A549 (cell line): Measurements from ENCODE around the gene SLC16A3. TPM values are rescaled to one million over a fixed set of nuclear protein-coding genes. Genes with fewer than 3 reads are reported as not detected.
A peak's percentile ranks its signal among the peaks of the same experiment; 100 is the strongest.
"Not testable (repeated sequence)": the region's sequence is repeated elsewhere in the genome, so short reads cannot be mapped to it uniquely, and the experiment has no call there.

Source experiments
- ATAC-seq, 2 experiments: fragments of 200-7000 bp in 1 of 2; fragments of >200 bp in 1 of 2; cut with Nextera tagmentation in 1 of 2; cut with Tn5 transposase in 1 of 2; 3 replicates each; pipeline versions ENCODE4 v1.8.0 to v1.9.1; 2018 to 2020; ENCODE audit warnings: mild to moderate bottlenecking in 1 of 2, moderate library complexity in 1 of 2
- CTCF ChIA-PET: fragments of 300-600 bp; sonication (Branson Sonifier 250); formaldehyde crosslinking; extraction: SDS; loops from one replicate; lab custom pipeline; 2021; ENCODE audit warnings: antibody characterized with exemption, inconsistent platforms; lab: Yijun Ruan, JAX
- POLR2A ChIA-PET: fragments of 350-600 bp; formaldehyde crosslinking; extraction: SDS; loops from one replicate; lab custom pipeline; 2021; ENCODE audit warnings: antibody characterized with exemption, inconsistent platforms; lab: Yijun Ruan, JAX
- DNase-seq, 2 experiments: peaks; one replicate each; pipeline versions ENCODE4 v3.0.0 to v3.0.0-alpha.2; 2011 to 2016; ENCODE audit warnings: low read depth in 1 of 2, low spot score in 1 of 2
- FAIRE-seq: peaks from 2 replicates; lab custom pipeline; 2011; peaks lifted over from hg19 to GRCh38; lab: Jason Lieb, UNC
- H3K27ac ChIP-seq, 2 experiments: fragments of >200 bp; sonication (Bioruptor Twin); formaldehyde crosslinking; 3 replicates each; pipeline ENCODE4 v1.5.1; 2016 to 2017
- H3K4me1 ChIP-seq: fragments of >200 bp; sonication (Bioruptor Twin); formaldehyde crosslinking; 3 replicates; pipeline ENCODE4 v1.6.1; 2016
- H3K4me2 ChIP-seq: fragments of >200 bp; sonication (Bioruptor Twin); formaldehyde crosslinking; 3 replicates; pipeline ENCODE4 v1.6.1; 2016
- H3K4me3 ChIP-seq: fragments of >200 bp; sonication (Bioruptor Twin); formaldehyde crosslinking; 3 replicates; pipeline ENCODE4 v1.5.1; 2016
- H3K9me3 ChIP-seq: fragments of >200 bp; sonication (Bioruptor Twin); formaldehyde crosslinking; 3 replicates; pipeline ENCODE4 v1.6.1; 2016
- BHLHE40 ChIP-seq: IDR thresholded peaks from 2 replicates; pipeline ENCODE4 v1.6.1; 2012; ENCODE audit warnings: low read depth, low read length, inconsistent platforms
- CEBPB ChIP-seq, 2 experiments: fragments of >200 bp in 1 of 2; sonication (Bioruptor Twin) in 1 of 2; formaldehyde crosslinking in 1 of 2; IDR thresholded peaks; 2 replicates each; pipeline ENCODE4 v1.6.1; 2012 to 2016
- E2F6 ChIP-seq: IDR thresholded peaks from 2 replicates; pipeline ENCODE4 v1.6.1; 2012; ENCODE audit warnings: low read depth, borderline replicate concordance
- EHMT2 ChIP-seq: fragments of 200-600 bp; sonication (generic); IDR thresholded peaks from 2 replicates; pipeline ENCODE4 v1.6.1; 2016; ENCODE audit warnings: antibody characterized with exemption, low read depth, mild to moderate bottlenecking, moderate library complexity
- FOSL2 ChIP-seq, 2 experiments: fragments of 450-650 bp in 1 of 2; fragments of >200 bp in 1 of 2; sonication (Bioruptor Twin) in 1 of 2; formaldehyde crosslinking; IDR thresholded peaks; 2 replicates each; pipeline versions ENCODE4 v1.5.0 to v1.6.1; 2016 to 2020; ENCODE audit warnings: mild to moderate bottlenecking in 1 of 2, moderate library complexity in 1 of 2
- HEYL ChIP-seq: fragments of 250-450 bp; sonication (Bioruptor Pico); IDR thresholded peaks from 2 replicates; pipeline ENCODE4 v1.8.0; 2021; ENCODE audit warnings: mild to moderate bottlenecking, moderate library complexity
- JUN ChIP-seq, 2 experiments: fragments of >200 bp; sonication (Bioruptor Twin); formaldehyde crosslinking; IDR thresholded peaks; 2 replicates in 1 of 2; 3 replicates in 1 of 2; pipeline ENCODE4 v1.6.1; 2016 to 2017
- KDM5A ChIP-seq: fragments of 200-600 bp; sonication (generic); IDR thresholded peaks from 2 replicates; pipeline ENCODE4 v1.6.1; 2016; ENCODE audit warnings: antibody characterized with exemption, mild to moderate bottlenecking
- POLR2A ChIP-seq: IDR thresholded peaks from 2 replicates; pipeline ENCODE4 v1.6.1; 2012; ENCODE audit warnings: mild to moderate bottlenecking, low read length
- POLR2AphosphoS2 ChIP-seq: conservative IDR thresholded peaks from 2 replicates; pipeline ENCODE4 v1.6.1; 2012; ENCODE audit warnings: low read length, improper control_type of control experiment, inconsistent platforms
- RARB ChIP-seq: fragments of 250-450 bp; sonication (Bioruptor Pico); IDR thresholded peaks from 2 replicates; pipeline ENCODE4 v1.8.0; 2021; ENCODE audit warnings: mild to moderate bottlenecking, moderate library complexity
- RNF2 ChIP-seq: fragments of 200-600 bp; sonication (generic); IDR thresholded peaks from 2 replicates; pipeline ENCODE4 v1.6.1; 2016; ENCODE audit warnings: low read depth, mild to moderate bottlenecking, antibody characterized with exemption, moderate library complexity, borderline replicate concordance
- USF2 ChIP-seq: fragments of 450-650 bp; IDR thresholded peaks from 2 replicates; pipeline ENCODE4 v1.6.1; 2014; ENCODE audit warnings: antibody characterized with exemption
- WGBS: methylation state at CpG from one replicate; pipeline ENCODE4 v1.1.6; 2017; ENCODE audit errors: missing lambda C conversion rate; 5-methylcytosine and 5-hydroxymethylcytosine counted together
- polyA plus RNA-seq, 4 experiments: library from polyadenylated mRNA; depleted of rRNA in 3 of 4; stranded (reverse); fragments of >200 nt; fragmentation: RNase III in 1 of 4; extraction: RNeasy Plus Mini Kit Qiagen cat#74134 plus additional on column Dnase treatment in 1 of 4; gene quantifications; 2 replicates in 3 of 4; 3 replicates in 1 of 4; pipeline ENCODE4 v1.2.3, GENCODE V29; 2011 to 2017
- TF ChIP-seq, protein P1 (sequence below): IDR thresholded peaks from 2 replicates; pipeline ENCODE4 v1.6.1; 2012

The SLC16A3 gene
- polyA plus RNA-seq, 2 of the 4 experiments (the other 2 are of a cell fraction): 28.6 to 90.9 TPM

- Histone ChIP-seq H3K9me3 (no peaks in the 10 kb centered on the region), H3K4me3 (no peak overlapping the region), H3K4me1 (0 out of 3 replicates have a peak, but pooled peaks cover 6% of the 10 kb centered on the region), H3K27ac (no peak overlapping the region)
- ChIA-PET POLR2A (interaction anchor here (1.0 to 1.2 kb wide), 2 partner anchors 11 to 40 kb away, joined by 3 to 4 read pairs; no protein-coding TSS in a partner anchor), CTCF (interaction anchor here (1.1 to 6.9 kb wide), 4 partner anchors 14 to 51 kb away, joined by 3 to 49 read pairs (median 4); no protein-coding TSS in a partner anchor)
- ATAC-seq (peak; percentile 76 to 91), DNase-seq (peak in 1 of 2 experiments; percentile 74), FAIRE-seq (no peak)
- 68% methylated on average over 10 of the region's 10 CpGs for WGBS
- TF ChIP-seq HEYL (CRISPR knock-in tag) (no peak), EHMT2 (no peak), RARB (CRISPR knock-in tag) (no peak), FOSL2 (IDR thresholded peaks at IDR 0.05) (no peak), FOSL2 (CRISPR knock-in tag; IDR thresholded peaks at IDR 0.05) (no peak), KDM5A (no peak), POLR2AphosphoS2 (peak; percentile 70; the same call in 1 of the 2 replicates), USF2 (no peak), JUN (IDR thresholded peaks at IDR 0.05) (no peak), POLR2A (no peak), RNF2 (no peak), CEBPB (IDR thresholded peaks at IDR 0.05) (no peak), BHLHE40 (no peak)
- TF ChIP-seq, protein P1, sequence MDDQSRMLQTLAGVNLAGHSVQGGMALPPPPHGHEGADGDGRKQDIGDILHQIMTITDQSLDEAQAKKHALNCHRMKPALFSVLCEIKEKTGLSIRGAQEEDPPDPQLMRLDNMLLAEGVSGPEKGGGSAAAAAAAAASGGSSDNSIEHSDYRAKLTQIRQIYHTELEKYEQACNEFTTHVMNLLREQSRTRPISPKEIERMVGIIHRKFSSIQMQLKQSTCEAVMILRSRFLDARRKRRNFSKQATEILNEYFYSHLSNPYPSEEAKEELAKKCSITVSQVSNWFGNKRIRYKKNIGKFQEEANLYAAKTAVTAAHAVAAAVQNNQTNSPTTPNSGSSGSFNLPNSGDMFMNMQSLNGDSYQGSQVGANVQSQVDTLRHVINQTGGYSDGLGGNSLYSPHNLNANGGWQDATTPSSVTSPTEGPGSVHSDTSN: peak; percentile 90
- TF ChIP-seq, all 56 proteins: peak for 2
- no peak overlapping the region for H3K4me2 ChIP-seq
These were observed 28.6 kb downstream of the SLC16A3 start for GRCh38 chr17:82257473-82257872.

- CTCF ChIA-PET: interaction anchor here (1.2 to 6.9 kb wide), 4 partner anchors 15 to 52 kb away, joined by 3 to 49 read pairs (median 4); no protein-coding TSS in a partner anchor
- no peak for ATAC-seq
- no peak overlapping the region for H3K27ac ChIP-seq
- TF ChIP-seq POLR2AphosphoS2: peak; percentile 66
- TF ChIP-seq E2F6: no peak
- no peak for TF ChIP-seq FOSL2 (IDR thresholded peaks at IDR 0.05)
- peak; percentile 19; the same call in 1 of the 2 replicates for TF ChIP-seq FOSL2 (CRISPR knock-in tag; IDR thresholded peaks at IDR 0.05)
- TF ChIP-seq, all 56 proteins: peak for 2
- Histone ChIP-seq H3K4me3 (no peak overlapping the region), H3K4me1 (0 out of 3 replicates have a peak, but pooled peaks cover 6% of the 10 kb centered on the region), H3K4me2 (no peak overlapping the region), H3K9me3 (no peaks in the 10 kb centered on the region)
- FAIRE-seq: no peak
- POLR2A ChIA-PET: interaction anchor here (1.0 kb wide), 1 partner anchor 9 kb away, joined by 4 read pairs; no protein-coding TSS in a partner anchor
- WGBS: 84% methylated on average over 5 of the region's 5 CpGs
- DNase-seq: no peak
These were observed 29.7 kb downstream of the SLC16A3 start for GRCh38 chr17:82258555-82258954.

DNA sequence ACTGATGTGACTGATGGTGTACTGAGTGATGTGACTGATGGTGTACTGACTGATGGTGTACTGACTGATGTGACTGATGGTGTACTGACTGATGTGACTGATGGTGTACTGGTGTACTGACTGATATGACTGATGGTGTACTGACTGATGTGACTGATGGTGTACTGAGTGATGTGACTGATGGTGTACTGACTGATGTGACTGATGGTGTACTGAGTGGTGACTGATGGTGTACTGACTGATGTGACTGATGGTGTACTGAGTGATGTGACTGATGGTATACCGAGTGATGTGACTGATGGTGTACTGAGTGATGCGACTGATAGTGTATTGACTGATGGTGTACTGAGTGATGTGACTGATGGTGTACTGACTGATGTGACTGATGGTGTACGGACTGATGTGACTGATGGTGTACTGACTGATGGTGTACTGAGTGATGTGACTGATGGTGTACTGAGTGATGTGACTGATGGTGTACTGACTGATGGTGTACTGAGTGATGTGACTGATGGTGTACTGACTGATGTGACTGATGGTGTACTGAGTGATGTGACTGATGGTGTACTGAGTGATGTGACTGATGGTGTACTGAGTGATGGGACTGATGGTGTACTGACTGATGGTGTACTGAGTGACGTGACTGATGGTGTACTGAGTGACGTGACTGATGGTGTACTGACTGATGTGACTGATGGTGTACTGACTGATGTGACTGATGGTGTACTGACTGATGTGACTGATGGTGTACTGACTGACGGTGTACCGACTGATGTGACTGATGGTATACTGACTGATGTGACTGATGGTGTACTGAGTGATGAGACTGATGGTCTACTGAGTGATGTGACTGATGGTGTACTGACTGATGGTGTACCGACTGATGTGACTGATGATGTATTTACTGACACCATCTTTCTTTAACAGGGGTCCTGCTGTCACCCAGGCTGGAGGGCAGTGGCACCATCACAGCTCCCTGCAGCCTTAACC, 31.4 kb downstream of the SLC16A3 start:
- FAIRE-seq: not testable (repeated sequence)
- CTCF ChIA-PET: interaction anchor here (1.0 to 6.9 kb wide), 6 partner anchors 9 to 41 kb away, joined by 3 to 49 read pairs (median 9); no protein-coding TSS in a partner anchor

More for the DNA sequence above, 31.4 kb downstream of the SLC16A3 start:
- peak; percentile 85; the same call in 1 of the 2 replicates for TF ChIP-seq POLR2AphosphoS2
- POLR2A ChIA-PET, ATAC-seq, DNase-seq, H3K4me2 ChIP-seq, H3K4me3 ChIP-seq, H3K9me3 ChIP-seq, H3K27ac ChIP-seq, H3K4me1 ChIP-seq: not testable (repeated sequence)
- WGBS: 93% methylated on average over 8 of the region's 8 CpGs
